Fibroblast of the aortic adventitia (primary cell): ENCODE data around the gene POTEG. TPM values are rescaled to one million over a fixed set of nuclear protein-coding genes. Genes with fewer than 3 reads are reported as not detected.
"Not testable (repeated sequence)": the region's sequence is repeated elsewhere in the genome, so short reads cannot be mapped to it uniquely, and the experiment has no call there.

Experiments used
- DNase-seq: peaks from one replicate; pipeline ENCODE4 v3.0.0-alpha.2; 2010; ENCODE audit warnings: low read depth
- H3K4me3 ChIP-seq: 2 replicates; pipeline ENCODE4 v1.5.1; 2011; ENCODE audit warnings: low read depth, mild to moderate bottlenecking, control low read depth, low read length, moderate library complexity
- total RNA-seq: library from RNA; depleted of rRNA; stranded (reverse); fragments of >200 nt; gene quantifications from 2 replicates; pipeline ENCODE4 v1.2.3, GENCODE V29; 2012; ENCODE audit warnings: low replicate concordance

The POTEG gene
- not detected in 2 replicates for total RNA-seq

GRCh38 chr14:19434241-19434640 is at the start of gene POTEG:
Gene POTEG (minus strand): TSS chr14:19434341. CDS start chr14:19434289, 52 bp downstream.
- DNase-seq, H3K4me3 ChIP-seq: not testable (repeated sequence)

GRCh38 chr14:19482093-19482492 is 48.0 kb upstream of the POTEG start:
- not testable (repeated sequence) for DNase-seq, H3K4me3 ChIP-seq

GRCh38 chr14:19481421-19481820 is 47.3 kb upstream of the POTEG start:
- H3K4me3 ChIP-seq, DNase-seq: not testable (repeated sequence)

- not testable (repeated sequence) for H3K4me3 ChIP-seq
These were observed 46.4 kb upstream of the POTEG start for GRCh38 chr14:19480491-19480890.

GRCh38 chr14:19445761-19446160 is 11.6 kb upstream of the POTEG start:
- DNase-seq, H3K4me3 ChIP-seq: not testable (repeated sequence)

More at GRCh38 chr14:19480491-19480890, 46.4 kb upstream of the POTEG start:
- DNase-seq: not testable (repeated sequence)

GRCh38 chr14:19439826-19440225 is 5.7 kb upstream of the POTEG start:
- not testable (repeated sequence) for H3K4me3 ChIP-seq, DNase-seq

- DNase-seq: not testable (repeated sequence)
These were observed 5.1 kb upstream of the POTEG start for GRCh38 chr14:19439219-19439618.

GRCh38 chr14:19437126-19437443 is 2.9 kb upstream of the POTEG start:
- not testable (repeated sequence) for H3K4me3 ChIP-seq, DNase-seq

More at GRCh38 chr14:19439219-19439618, 5.1 kb upstream of the POTEG start:
- H3K4me3 ChIP-seq: not testable (repeated sequence)

GRCh38 chr14:19436311-19437125 is 2.4 kb upstream of the POTEG start:
- not testable (repeated sequence) for DNase-seq, H3K4me3 ChIP-seq

GRCh38 chr14:19435852-19436251 is 1.7 kb upstream of the POTEG start:
- DNase-seq, H3K4me3 ChIP-seq: not testable (repeated sequence)

- H3K4me3 ChIP-seq, DNase-seq: not testable (repeated sequence)
These were observed 750 bp upstream of the POTEG start for GRCh38 chr14:19434891-19435290.

GRCh38 chr14:19433765-19434164 is 376 bp downstream of the POTEG start:
- not testable (repeated sequence) for DNase-seq, H3K4me3 ChIP-seq

- DNase-seq, H3K4me3 ChIP-seq: not testable (repeated sequence)
These were observed 25.6 kb downstream of the POTEG start for GRCh38 chr14:19408519-19408918.

- not testable (repeated sequence) for DNase-seq, H3K4me3 ChIP-seq
These were observed 32.0 kb downstream of the POTEG start for GRCh38 chr14:19402097-19402496.

GRCh38 chr14:19394727-19395126 is 39.4 kb downstream of the POTEG start:
- not testable (repeated sequence) for H3K4me3 ChIP-seq, DNase-seq

GRCh38 chr14:19390230-19390629 is 43.9 kb downstream of the POTEG start:
- not testable (repeated sequence) for H3K4me3 ChIP-seq, DNase-seq

- H3K4me3 ChIP-seq, DNase-seq: not testable (repeated sequence)
These were observed 45.4 kb downstream of the POTEG start for GRCh38 chr14:19388741-19389140.

GRCh38 chr14:19386996-19387395 is 47.1 kb downstream of the POTEG start:
- not testable (repeated sequence) for DNase-seq, H3K4me3 ChIP-seq

- H3K4me3 ChIP-seq, DNase-seq: not testable (repeated sequence)
These were observed 47.8 kb downstream of the POTEG start for GRCh38 chr14:19386309-19386708.

- not testable (repeated sequence) for H3K4me3 ChIP-seq, DNase-seq
These were observed 49.9 kb downstream of the POTEG start for GRCh38 chr14:19384088-19384781.
